Measurements from ENCODE around the gene FFAR1.

DNA sequence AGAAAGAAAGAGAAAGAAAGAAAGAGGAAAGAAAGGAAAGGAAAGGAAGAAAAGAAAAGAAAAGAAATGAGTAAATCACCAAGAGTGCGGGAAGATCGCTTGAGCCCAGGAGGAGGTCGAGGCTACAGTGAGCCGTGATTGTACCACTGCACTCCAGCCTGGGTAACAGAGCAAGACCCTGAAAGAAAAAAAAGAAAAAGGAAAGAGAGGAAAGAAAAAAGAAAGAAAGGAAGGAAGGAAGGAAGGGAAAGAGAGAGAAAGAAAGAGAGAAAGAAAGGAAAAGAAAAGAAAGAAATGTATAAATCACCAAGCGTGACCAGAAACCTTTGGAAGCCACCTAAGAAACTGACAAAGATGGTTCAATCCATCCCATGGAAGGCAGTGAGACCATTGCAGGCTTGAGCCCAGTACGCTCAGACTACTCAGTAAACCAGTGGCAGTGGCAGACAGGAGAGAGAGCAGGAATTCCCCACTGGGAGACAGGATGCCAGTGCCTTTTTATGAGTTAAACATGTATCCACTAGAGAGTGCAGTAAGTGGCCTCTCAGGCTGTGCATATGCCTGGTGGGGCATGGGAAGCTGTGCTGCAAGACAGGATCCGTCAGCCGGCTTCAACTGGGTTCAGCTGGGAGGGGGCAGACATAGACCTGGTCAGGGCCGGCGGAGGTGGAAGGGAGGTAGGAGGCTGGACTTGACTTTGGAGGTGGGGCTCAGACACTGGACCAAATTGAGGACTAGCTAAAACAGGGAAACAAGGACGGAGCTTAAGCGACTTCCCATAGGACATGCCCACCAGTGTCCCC is 28.0 kb downstream of the FFAR1 start:
- TF ChIP-seq, protein P1, sequence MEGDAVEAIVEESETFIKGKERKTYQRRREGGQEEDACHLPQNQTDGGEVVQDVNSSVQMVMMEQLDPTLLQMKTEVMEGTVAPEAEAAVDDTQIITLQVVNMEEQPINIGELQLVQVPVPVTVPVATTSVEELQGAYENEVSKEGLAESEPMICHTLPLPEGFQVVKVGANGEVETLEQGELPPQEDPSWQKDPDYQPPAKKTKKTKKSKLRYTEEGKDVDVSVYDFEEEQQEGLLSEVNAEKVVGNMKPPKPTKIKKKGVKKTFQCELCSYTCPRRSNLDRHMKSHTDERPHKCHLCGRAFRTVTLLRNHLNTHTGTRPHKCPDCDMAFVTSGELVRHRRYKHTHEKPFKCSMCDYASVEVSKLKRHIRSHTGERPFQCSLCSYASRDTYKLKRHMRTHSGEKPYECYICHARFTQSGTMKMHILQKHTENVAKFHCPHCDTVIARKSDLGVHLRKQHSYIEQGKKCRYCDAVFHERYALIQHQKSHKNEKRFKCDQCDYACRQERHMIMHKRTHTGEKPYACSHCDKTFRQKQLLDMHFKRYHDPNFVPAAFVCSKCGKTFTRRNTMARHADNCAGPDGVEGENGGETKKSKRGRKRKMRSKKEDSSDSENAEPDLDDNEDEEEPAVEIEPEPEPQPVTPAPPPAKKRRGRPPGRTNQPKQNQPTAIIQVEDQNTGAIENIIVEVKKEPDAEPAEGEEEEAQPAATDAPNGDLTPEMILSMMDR (IDR thresholded peaks at IDR 0.05; ENCODE audit: extremely low read depth in 1 of 2, insufficient read depth in 1 of 2, low read depth in 1 of 2, low read length in 2 of 2): no peak
- TF ChIP-seq POLR2A (IDR thresholded peaks at IDR 0.05; ENCODE audit: low read depth, low read length) (no peak), EZH2 (IDR thresholded peaks at IDR 0.05; ENCODE audit: borderline replicate concordance, low read depth, low read length, severe bottlenecking) (no peak), MYC (IDR thresholded peaks at IDR 0.05; ENCODE audit: low read depth, low read length) (no peak), GATA2 (IDR thresholded peaks at IDR 0.05; ENCODE audit: insufficient read depth, insufficient read length, low read depth, low read length) (no peak), POLR2AphosphoS5 (IDR thresholded peaks at IDR 0.05; ENCODE audit: insufficient read depth, low read depth, low read length) (no peak), JUN (IDR thresholded peaks at IDR 0.05; ENCODE audit: borderline replicate concordance, insufficient read depth, insufficient read length, low read depth) (no peak), FOS (IDR thresholded peaks at IDR 0.05; ENCODE audit: borderline replicate concordance, insufficient read depth, low read length) (no peak)
- TF ChIP-seq, protein P2, sequence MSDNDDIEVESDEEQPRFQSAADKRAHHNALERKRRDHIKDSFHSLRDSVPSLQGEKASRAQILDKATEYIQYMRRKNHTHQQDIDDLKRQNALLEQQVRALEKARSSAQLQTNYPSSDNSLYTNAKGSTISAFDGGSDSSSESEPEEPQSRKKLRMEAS (IDR thresholded peaks at IDR 0.05; ENCODE audit: insufficient read depth, insufficient read length): no peak
